HG03378 (cell line): ENCODE measurements around the gene MGAT5.

Source experiments
- ATAC-seq: cut with Tn5 transposase; IDR thresholded peaks from one replicate; pipeline ENCODE4 v1.9.1; 2021; ENCODE audit warnings: mild to moderate bottlenecking, moderate library complexity; ENCODE audit not compliant: unreplicated experiment

The MGAT5 gene

DNA sequence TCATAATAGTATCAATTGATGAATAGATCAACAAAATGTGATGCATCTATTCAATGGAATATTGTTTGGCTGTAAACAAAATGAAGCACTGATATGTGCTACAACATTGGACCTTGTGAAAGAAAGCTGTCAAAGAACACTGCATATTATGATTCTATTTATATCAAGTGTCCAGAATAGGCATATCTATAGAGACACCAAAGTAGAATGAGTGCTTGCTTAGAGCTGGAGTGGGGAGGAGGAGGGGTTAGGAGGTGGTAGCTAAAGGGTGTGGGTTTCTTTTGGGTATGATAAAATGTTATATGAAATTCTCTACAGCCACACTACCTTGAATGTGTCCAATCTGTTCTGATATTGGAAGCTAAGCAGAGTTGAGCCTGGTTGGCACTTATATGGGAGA lies 23.0 kb upstream of the MGAT5 start:
- ATAC-seq, result no peak

DNA sequence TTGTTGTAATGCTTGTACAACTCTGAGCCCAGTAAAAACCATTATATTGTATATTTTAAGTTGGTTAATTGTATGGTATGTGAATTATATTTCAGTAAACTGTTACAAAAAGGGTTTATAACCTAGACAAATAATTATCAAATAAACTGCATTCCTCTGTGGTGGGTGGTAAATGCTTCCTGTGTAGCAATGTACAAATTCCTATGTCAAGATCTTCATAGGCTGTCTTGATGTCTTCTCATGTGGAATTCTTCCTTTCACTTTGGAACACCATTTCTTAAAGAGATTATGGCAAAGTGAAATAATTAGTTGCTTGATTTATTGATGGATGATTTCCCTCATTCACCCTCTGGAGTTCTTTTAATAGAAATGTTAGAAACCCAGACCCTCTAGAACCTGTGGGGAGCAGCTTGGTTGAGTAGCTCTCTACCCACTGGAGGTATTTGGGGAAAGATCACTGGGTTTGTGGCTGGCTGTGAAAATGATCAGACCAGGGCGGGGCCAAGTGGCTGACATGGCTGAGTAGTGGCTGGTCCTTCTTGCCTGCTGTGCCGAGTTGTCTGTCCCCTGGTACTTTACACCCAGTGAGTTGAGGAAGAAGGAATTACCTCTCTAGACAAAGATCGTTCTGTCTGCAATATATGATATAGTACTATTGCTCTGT lies 22.4 kb upstream of the MGAT5 start:
- ATAC-seq, result peak; percentile 25

DNA sequence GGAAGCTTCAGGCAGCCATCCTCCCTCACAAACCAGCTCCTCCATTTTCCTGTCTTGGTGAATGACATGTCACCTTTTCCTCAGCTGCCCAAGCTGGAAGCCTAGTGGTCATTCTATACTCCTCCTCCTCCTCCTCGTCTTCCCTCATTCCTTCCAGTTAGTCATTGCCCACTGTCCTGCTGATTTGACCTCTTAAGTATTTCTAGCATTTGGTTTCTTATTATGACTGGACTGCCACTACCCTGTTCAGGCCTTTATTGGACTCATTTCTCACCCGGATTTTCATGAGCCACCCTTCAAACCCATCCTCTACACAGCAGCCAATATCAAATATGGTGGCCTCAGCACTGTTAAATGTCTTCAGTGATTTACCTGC lies 21.9 kb upstream of the MGAT5 start:
- ATAC-seq, result peak; percentile 25

DNA sequence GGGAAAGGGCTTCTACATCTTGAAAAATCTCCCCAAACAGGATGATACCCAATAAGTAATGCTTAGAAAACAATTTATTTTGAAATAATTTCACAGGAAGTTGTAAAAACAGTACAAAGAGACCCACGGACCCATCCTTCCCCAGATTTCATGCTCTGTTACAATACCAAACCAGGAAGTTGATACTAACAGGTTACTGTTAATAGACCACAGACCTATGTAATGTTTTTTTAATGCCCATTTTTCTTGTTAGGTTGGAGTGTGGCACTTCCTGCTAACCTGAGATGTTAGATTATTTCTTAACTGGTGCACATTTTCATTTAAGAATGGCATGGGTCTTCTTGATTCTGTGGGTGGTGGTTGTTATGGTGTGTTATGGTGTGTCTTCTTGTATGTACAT lies 21.4 kb upstream of the MGAT5 start:
- ATAC-seq, result no peak

DNA sequence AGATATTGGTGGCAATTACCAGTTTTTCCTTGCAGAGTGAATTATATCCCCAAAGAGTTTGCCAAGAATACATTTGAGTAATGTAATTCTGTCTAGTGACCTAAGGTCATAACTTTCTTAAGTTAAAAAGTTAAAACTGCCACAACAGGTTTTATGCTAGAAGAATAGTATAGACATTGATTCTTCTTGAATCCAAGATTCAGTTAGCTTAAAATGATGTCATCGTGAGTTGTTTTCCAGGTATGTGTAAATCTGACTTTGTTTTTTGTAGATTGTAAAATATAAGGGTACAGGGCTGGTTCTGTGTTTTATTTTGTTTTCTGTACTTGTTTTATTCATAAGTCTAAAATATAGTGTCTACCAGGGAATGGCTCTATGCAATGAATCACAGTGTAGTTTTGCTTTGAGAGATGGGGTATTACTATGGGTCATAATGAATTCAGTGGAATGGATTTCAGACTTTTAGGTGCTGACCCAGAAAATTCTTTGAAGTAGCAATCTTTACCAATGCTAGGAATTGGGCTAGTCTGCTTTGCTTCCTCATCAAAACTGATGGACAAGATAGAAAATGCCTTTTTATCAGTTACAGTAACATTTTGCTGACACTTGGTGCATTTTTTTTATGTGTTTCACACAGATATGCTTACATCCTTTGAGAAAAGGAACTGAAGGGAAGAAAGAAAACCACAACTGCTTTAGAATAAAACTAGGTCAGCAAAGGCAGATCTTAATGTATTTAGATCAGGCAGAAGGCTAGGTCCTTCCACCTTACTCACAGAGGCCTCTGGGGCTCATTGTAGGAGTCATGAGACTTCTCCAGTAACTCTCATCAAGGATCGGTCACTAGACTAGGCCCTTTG lies 20.8 kb upstream of the MGAT5 start:
- ATAC-seq, result peak; percentile 39

GRCh38 chr2:134233728-134234136 lies 20.1 kb upstream of the MGAT5 start:
- peak; percentile 64 for ATAC-seq

DNA sequence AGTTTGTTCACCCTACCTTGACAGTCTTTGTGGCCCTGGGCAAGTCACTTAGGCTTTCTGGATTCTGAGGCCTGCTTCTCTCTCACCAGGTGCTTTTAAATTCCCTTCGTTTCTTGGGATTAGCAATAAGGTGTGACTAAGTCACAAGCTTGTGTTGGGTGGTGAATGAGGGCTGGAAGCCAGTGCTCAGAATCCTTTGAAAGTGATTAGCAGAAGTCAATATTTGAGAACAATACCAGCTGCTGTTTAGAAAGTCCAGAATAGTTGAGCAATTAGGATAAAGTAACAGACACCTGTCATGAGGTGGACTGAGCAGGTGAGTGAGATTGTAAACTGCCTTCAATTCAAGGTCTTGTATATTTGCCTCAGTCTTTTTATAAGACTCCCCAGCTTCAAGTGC lies 19.3 kb upstream of the MGAT5 start:
- ATAC-seq, result no peak

GRCh38 chr2:134235510-134236144 lies 18.2 kb upstream of the MGAT5 start:
- no peak for ATAC-seq

DNA sequence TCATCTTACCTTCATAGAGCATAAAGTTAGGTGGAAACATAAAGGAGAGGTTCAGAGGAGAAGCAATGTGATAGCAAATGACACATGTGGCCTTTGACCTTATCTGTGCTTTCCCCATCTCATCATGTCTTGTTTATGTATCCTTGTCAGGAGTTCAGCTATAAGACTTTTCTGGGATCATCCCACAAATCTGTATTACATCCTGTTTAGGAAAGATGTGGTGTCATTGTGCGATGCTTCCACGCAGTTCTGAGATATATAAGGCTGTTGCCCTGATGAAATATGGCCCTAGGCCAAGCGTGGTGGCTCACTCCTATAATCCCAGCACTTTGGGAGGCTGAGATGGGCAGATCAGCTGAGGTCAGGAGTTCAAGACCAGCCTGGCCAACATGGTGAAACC lies 15.5 kb upstream of the MGAT5 start:
- ATAC-seq, result no peak

DNA sequence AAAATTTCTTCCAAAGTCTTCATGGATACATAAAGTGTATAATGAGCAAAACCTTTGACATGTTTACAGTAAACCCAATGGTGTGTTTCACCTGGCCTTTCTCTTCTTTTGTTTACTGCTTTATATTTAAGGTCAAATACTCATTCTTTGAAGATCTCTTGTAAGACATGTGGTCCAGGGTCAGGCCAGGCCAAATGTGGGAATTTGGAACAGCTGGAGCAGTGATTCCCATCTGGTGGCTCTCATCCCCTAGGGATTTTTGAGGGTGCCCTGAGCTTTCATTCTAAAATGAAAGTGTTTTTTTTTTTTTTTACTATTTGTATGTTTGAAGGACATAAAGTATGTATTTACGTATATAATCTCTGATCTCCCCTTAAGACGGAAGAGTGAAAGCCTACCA lies 13.8 kb upstream of the MGAT5 start:
- ATAC-seq, result no peak

DNA sequence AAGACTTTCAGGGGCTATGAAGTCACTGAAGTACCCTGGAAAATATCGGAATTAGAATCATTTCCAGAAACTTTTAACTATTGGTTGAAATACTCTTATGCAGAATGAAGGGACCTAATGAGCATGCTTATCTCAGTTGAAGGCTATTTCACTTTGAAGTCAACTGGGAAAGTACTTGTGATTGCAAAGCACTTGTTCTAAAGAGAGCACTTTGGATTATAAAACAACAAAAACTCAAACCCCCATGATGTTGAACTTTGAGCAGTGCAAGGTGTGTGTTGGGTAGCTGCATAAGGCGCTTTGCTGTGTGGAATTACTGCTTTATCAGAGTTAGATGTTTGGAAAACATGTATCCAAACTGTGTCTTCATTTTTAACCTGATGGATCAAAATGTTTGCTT lies 12.0 kb upstream of the MGAT5 start:
- no peak for ATAC-seq

DNA sequence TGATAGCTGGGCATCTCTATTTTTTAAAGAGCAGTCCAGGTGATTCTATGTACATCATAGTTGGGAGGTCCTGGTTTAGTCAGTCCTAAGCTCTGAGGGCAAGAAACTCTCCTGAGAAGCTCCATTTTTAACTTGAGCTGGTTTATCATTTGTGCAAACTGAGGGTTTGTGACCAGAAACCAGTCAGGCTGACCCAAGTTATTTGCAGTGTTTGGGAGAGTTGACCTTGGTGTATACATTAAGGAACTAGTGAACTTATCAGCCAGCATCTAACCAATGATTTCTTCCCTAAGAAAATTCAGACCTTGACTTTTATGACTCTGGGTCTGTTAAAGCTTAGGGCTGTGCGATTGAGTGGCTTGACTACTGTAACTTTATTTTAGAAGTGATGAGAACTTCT lies 10.6 kb upstream of the MGAT5 start:
- ATAC-seq, result no peak

DNA sequence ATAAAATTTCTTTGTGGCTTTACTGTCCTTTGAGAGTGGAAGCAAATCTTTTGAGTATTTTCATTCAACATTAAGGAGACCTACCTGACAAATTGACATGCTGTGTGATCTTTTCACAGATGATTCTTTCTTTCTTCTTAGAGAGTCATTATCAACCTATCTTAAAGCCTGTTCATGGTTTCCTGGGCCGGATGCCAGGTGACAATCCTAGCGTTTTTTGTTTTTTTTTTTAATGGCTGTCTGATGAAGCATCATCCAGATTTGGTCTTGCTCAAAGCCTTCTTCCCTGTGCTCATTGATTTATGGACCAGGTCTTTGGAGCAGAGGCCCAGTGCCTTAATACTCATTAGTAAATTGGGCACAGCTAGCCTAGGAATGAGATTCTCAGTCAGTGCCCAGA lies 9.8 kb upstream of the MGAT5 start:
- no peak for ATAC-seq

GRCh38 chr2:134244587-134244986 lies 9.3 kb upstream of the MGAT5 start:
- no peak for ATAC-seq

- no peak for ATAC-seq
These were observed 8.4 kb upstream of the MGAT5 start for GRCh38 chr2:134245340-134245984.

GRCh38 chr2:134246154-134246874 lies 7.6 kb upstream of the MGAT5 start:
- no peak for ATAC-seq

DNA sequence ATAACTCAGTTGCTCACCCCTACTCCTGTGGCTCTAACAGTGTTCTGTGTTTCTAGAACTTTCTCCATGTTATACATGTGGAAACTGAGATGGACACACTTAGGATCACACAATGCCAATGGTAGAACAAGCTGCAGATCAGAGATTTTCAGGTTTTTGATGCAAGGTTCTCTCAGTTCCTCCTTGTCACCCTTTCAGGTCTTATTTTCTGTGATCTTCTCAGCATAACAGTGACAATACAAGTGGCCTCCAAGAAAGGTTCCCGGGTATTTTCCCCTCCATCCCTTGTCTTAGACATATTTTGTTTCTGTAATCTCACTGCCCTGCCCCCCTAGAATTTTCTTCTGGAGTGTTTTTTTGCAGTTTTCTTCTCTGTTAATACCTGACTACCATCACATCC lies 6.2 kb upstream of the MGAT5 start:
- peak; percentile 51 for ATAC-seq

GRCh38 chr2:134248913-134249312 lies 5.0 kb upstream of the MGAT5 start:
- no peak for ATAC-seq

GRCh38 chr2:134249755-134250154 lies 4.1 kb upstream of the MGAT5 start:
- ATAC-seq, result no peak

GRCh38 chr2:134250840-134251461 lies 2.9 kb upstream of the MGAT5 start:
- ATAC-seq, result peak; percentile 26
